ENCODE measurements around the gene MYPN. TPM values are rescaled to one million over a fixed set of nuclear protein-coding genes. Genes with fewer than 3 reads are reported as not detected.

The MYPN gene, protein sequence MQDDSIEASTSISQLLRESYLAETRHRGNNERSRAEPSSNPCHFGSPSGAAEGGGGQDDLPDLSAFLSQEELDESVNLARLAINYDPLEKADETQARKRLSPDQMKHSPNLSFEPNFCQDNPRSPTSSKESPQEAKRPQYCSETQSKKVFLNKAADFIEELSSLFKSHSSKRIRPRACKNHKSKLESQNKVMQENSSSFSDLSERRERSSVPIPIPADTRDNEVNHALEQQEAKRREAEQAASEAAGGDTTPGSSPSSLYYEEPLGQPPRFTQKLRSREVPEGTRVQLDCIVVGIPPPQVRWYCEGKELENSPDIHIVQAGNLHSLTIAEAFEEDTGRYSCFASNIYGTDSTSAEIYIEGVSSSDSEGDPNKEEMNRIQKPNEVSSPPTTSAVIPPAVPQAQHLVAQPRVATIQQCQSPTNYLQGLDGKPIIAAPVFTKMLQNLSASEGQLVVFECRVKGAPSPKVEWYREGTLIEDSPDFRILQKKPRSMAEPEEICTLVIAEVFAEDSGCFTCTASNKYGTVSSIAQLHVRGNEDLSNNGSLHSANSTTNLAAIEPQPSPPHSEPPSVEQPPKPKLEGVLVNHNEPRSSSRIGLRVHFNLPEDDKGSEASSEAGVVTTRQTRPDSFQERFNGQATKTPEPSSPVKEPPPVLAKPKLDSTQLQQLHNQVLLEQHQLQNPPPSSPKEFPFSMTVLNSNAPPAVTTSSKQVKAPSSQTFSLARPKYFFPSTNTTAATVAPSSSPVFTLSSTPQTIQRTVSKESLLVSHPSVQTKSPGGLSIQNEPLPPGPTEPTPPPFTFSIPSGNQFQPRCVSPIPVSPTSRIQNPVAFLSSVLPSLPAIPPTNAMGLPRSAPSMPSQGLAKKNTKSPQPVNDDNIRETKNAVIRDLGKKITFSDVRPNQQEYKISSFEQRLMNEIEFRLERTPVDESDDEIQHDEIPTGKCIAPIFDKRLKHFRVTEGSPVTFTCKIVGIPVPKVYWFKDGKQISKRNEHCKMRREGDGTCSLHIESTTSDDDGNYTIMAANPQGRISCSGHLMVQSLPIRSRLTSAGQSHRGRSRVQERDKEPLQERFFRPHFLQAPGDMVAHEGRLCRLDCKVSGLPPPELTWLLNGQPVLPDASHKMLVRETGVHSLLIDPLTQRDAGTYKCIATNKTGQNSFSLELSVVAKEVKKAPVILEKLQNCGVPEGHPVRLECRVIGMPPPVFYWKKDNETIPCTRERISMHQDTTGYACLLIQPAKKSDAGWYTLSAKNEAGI (N-terminal part only)
- under 0.01 and 0.98 TPM in 2 replicates for total RNA-seq

DNA sequence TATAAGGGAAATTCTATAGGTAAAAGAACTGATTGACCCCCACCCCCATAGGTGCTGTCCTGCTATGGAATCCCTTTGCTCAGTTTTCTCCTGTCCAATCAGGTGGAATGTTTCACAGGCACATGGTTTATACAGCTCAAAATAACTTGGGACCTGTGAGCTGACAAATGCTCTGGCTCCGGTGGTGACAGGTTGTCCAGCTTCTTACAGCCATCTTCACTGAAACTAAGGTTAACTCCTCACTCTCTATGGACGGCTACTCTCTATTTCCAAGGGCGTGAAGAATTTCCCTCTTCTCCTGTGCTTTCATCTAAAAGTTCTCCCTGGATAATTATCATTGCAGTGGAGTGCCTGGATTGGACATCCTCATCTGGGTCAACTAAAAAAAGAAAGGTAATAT is at the start of gene MYPN:
MYPN (plus strand) TSS at position 158 of the 400 bp plus-strand sequence. CDS start 11,951 bp downstream, outside the sequence.

DNA sequence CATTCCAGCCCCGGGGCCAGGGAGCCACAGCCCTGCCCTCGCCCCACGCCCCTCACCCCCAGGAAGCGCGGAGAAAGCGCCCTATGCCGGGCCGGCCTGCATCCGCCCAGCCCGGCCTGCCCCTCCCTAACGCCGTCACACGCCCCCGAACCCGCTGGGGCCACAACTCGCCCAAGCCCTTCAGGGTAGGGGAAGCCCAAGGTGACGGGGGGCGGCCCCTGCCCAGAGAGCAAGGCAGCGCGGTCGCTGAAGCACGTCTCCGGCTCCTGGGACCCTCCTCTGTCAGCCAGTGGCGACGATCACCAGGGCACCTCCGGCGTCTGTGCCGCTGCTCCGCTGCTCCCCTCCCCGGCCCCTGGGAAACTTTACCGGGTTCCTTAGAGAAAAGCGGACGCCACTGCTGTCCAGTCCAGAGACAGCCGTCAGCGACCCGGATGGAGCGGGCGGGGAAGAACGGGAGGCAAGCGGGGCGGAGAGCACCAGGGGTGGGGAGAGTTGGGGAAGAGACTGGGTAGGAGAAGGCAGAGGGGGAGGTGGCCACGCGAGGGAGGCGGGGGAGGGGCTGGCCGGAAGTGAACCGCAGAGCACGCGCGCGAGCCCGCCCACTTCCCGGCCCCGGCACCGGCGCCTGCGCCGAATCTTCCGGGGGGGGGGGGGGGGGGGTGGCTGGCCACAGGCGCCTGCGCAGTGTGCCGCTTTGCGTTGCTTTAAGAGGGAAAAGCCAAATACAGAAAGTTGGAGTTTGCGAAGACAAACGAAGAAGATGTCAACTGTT is 34.3 kb upstream of the MYPN start, which contains the start of gene HERC4:
HERC4 (minus strand) TSS at position 509 of the 775 bp plus-strand sequence. CDS start 2,175 bp downstream, outside the sequence.

DNA sequence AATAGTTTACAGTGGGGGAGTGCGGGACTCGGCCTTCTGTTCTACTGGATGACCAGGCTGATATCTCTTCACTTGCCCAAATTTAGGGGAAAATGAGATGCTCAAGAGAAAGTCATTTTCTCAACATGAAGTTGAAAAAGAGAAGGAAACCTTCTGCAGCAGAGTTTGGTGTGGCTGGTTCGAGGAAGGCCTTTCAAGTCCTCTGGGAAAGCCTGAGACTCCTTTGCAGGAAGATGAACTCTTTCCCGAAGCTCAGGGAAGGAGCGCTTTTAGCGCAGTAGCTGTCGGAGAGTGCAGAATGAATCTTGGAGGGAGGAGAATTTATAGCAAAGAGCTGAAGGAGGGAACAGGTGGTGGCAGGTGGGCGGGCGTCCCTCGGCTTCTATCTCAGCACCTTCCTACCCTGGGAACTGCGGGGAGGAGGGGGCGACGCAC is 122.5 kb downstream of the MYPN start, which contains the start of gene ATOH7:
ATOH7 (minus strand) TSS at position 297 of the 435 bp plus-strand sequence. CDS start 436 bp downstream, outside the sequence.

Other genes with a start within 250 kb of the MYPN start
- gene SIRT1, start 224.8 kb upstream of the MYPN start, total RNA-seq = 11.0 and 12.5 TPM in 2 replicates
- gene HERC4, start 34.2 kb upstream of the MYPN start, total RNA-seq = 52.5 and 96.4 TPM in 2 replicates
- gene ATOH7, start 122.6 kb downstream of the MYPN start, total RNA-seq = under 0.01 TPM in 1 of 2 replicates, not detected in the other
- 11.8 and 15.4 TPM in 2 replicates for gene HNRNPH3, start 222.6 kb downstream of the MYPN start, total RNA-seq
- gene PBLD, start 223.4 kb downstream of the MYPN start, total RNA-seq = 2.2 and 2.9 TPM in 2 replicates